HG03378 (cell line): Measurements from ENCODE around the gene STOML1.

Source experiments
- ATAC-seq: cut with Tn5 transposase; IDR thresholded peaks from one replicate; pipeline ENCODE4 v1.9.1; 2021; ENCODE audit warnings: mild to moderate bottlenecking, moderate library complexity; ENCODE audit not compliant: unreplicated experiment

Gene STOML1

GRCh38 chr15:73934281-73934680, 57.8 kb downstream of the STOML1 start:
- no peak for ATAC-seq

DNA sequence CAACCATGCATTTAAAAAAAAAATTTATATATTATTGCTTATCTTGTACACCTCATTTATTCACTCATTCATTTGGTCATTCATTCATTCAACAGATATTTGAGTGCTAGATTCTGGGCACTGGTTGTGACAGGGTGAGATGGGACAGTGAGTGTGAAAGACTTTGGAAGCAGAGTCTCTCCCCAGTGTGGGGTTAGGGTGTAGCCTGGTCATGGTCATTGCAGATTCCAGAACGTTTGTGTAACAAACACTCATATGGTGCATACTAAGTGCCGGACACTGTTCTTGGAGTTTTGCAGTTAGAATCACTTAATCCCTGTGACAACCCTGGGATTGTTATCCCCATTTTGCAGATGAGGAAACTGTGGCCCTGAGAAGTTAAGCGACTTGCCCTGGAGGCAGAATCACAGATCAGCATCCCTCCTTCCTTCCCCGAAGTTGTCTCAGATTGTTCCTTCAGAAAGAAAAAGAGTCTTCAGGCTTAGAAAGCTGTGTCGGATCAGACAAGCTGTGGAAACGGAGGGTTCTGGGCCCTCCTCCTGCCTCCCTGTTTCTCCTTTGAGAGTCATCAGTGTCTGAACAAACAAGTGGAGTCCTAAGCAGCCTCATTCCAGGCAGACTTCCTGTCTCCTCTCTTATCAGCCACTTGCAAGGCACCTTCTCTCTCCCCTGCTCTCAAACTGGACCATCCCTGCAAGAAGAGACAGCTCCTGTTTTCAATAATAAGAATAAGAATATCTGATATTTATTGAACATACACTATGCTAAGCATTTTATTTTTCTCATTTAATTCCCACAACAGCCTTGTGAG, 59.5 kb downstream of the STOML1 start:
- no peak for ATAC-seq

GRCh38 chr15:73931441-73931840, 60.7 kb downstream of the STOML1 start:
- no peak for ATAC-seq

DNA sequence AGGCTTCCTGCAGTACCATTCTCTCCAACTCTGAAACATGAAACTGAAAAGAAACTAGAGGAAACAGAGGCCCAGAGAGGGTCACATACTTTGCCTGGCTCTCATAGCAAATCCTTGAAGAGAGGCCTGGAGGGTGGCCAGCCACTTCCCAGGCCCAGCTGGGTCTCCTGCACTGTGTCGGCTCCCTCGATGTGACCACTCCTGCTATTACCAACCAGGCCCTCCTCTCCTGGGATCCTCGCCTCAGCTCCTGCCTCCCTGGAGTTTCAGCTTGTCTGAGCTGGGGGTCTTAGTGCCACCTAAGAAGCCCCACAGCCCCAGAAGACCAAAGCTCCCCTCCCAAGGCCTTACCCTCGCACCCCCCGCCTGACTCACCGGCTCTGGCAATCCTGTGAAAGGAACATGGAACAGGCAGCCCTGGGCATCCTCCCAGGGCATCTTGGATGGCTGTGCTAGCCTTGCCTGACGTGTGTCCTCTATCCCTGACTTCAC, 61.3 kb downstream of the STOML1 start:
- no peak for ATAC-seq

GRCh38 chr15:73930371-73930770, 61.7 kb downstream of the STOML1 start:
- no peak for ATAC-seq

DNA sequence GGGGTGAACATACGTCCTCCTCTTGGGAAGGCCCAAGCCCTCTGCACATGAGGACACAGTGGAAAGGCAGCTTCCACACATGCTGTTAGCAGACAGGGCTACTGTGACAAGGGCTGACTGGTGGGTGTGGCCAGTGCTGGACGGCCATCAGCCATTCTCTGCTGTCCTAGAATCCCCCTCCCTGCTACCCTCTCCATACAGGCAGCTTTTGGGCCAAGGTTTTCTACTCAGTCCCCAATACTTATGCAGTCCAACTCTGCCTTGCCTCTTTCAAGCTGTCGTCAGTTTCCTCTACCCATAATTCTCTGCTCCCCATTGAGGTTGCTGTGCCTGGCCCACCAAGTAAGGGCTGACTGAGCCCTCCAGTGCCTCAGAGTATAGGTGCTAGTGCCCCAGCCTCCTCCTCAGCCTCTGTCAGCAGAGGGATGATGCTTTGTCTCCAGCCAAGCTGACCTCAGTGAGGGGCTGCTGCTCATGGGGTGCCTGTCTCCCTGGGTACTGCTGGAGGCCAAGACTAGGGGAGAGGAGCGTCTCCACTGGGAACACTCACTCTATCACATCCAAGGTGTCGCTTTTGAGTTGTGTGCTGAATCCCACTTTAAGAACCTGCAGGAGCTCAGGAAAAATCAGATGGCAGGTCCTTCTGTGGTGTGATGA, 63.0 kb downstream of the STOML1 start:
- no peak for ATAC-seq
